Ovary (tissue), 3 donors: ENCODE data around the gene PI4KA.

Experiments used
- EP300 ChIP-seq: sonication (generic); formaldehyde crosslinking; IDR thresholded peaks from one replicate; pipeline ENCODE4 v1.6.1; 2017; ENCODE audit warnings: antibody characterized with exemption
- POLR2A ChIP-seq: fragments of 450-650 bp; IDR thresholded peaks from one replicate; pipeline ENCODE4 v1.6.1; 2017; ENCODE audit warnings: antibody characterized with exemption, mild to moderate bottlenecking, moderate library complexity
- TF ChIP-seq, protein P1 (sequence below), 3 donors: fragments of 450-650 bp in 2 of 3; fragments of 200-600 bp in 1 of 3; IDR thresholded peaks; one replicate each; pipeline versions ENCODE4 v1.5.1 to v1.8.0; 2016 to 2022; ENCODE audit warnings: antibody characterized with exemption in 3 of 3, mild to moderate bottlenecking in 1 of 3
- donor health status: DM: no; HTN: no; CAD: no.

DNA sequence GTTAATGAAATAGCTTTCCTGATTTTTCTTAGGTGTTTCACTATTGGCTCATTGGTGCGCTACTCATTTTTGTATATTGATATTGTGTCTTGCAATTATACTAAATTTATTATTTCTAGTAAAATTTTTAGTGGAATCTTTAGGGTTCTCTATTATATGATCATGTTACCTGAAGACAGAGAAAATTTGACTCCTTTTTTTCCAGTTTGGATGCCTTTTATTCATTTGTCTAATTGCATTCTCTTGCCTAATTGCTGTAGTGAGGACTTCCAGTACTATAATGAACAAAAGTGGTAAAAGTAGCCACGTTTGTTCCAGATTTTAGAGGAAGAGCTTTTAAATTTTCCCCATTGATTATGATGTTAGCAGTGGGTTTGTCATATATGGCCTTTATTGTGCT, 198.7 kb downstream of the PI4KA start:
- TF ChIP-seq EP300 (no peak), POLR2A (no peak)
- TF ChIP-seq, protein P1, sequence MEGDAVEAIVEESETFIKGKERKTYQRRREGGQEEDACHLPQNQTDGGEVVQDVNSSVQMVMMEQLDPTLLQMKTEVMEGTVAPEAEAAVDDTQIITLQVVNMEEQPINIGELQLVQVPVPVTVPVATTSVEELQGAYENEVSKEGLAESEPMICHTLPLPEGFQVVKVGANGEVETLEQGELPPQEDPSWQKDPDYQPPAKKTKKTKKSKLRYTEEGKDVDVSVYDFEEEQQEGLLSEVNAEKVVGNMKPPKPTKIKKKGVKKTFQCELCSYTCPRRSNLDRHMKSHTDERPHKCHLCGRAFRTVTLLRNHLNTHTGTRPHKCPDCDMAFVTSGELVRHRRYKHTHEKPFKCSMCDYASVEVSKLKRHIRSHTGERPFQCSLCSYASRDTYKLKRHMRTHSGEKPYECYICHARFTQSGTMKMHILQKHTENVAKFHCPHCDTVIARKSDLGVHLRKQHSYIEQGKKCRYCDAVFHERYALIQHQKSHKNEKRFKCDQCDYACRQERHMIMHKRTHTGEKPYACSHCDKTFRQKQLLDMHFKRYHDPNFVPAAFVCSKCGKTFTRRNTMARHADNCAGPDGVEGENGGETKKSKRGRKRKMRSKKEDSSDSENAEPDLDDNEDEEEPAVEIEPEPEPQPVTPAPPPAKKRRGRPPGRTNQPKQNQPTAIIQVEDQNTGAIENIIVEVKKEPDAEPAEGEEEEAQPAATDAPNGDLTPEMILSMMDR (IDR thresholded peaks at IDR 0.05): no peak
